ENCODE data around the gene RHBDL1.

GRCh38 chr16:693364-693763 is 17.9 kb downstream of the RHBDL1 start:
- no peak for TF ChIP-seq EZH2 (IDR thresholded peaks at IDR 0.05; ENCODE audit: borderline replicate concordance)
- TF ChIP-seq CTCF (IDR thresholded peaks at IDR 0.05; ENCODE audit: poor library complexity), result no peak

Data from hepatocyte (in vitro differentiated cells).